ENCODE results near the gene INSYN2A. TPM values are rescaled to one million over a fixed set of nuclear protein-coding genes. Genes with fewer than 3 reads are reported as not detected.
A peak's percentile ranks its signal among the peaks of the same experiment; 100 is the strongest.

INSYN2A gene
- total and polyA plus RNA-seq, 2 donors from 2014 or later: 0.28 TPM; not detected in 1

DNA sequence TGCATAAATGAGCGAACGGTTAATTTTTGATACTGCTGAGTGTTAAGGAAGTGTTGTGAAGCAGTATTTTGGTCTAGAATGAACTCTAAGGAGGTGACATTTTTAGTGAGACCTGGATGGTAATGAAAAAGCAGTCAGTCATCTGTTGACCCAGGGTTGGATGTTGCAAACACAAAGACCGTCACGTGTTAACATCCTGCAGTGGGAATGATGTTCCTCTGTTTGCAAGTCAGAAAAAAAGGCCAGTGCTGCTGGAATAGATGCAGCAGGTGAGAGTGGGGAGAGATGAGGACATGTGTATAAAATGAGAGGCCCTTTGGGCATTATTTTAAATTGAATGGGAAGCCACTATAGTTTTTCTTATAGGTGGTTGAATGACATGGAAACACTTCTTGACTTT, 39.3 kb downstream of the INSYN2A start:
- DNase-seq (no peak), FAIRE-seq (no peak)
- no peak overlapping the region for H3K27ac ChIP-seq (ENCODE audit: low read depth in 2 of 2, low read length in 2 of 2)

DNA sequence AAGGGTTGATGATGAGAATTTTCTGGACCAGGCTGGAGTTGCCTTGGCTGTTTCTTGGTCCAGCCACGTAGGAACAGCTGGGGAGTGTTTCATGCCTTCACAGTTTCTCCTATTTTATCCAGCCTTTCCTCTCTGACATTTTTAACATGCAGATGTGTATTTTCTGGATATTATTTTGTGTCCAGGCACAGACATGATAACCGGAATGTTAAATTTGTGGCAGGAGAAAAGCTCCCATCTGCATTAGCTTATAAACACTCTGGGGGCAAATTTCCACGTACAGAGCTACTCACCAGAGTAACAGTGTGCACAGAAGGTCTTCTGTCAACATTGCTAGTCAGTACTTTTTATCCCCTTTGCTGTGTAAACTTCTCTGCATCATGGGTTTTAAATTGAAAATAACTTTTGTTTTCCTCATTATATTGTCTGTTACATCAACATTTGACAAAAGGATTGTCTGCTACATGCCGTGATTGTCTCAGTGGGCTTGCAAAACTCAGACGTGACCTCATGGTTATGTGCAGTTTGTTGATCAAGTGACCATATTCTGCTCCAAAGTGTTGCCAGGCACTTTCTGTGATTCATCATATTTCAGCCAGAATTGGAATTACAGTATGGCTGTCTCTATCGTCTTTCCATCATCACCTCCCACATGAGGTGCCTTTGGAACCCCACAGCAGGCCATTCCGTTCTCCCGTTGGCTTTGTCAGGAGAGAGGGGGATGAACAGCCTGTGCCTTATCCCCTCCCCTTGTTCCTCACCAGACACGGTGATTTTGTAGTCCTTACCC, 41.4 kb downstream of the INSYN2A start:
- no peak for FAIRE-seq
- intact Hi-C loops (cut with DNase I): no loop called here
- TF ChIP-seq, protein P1, sequence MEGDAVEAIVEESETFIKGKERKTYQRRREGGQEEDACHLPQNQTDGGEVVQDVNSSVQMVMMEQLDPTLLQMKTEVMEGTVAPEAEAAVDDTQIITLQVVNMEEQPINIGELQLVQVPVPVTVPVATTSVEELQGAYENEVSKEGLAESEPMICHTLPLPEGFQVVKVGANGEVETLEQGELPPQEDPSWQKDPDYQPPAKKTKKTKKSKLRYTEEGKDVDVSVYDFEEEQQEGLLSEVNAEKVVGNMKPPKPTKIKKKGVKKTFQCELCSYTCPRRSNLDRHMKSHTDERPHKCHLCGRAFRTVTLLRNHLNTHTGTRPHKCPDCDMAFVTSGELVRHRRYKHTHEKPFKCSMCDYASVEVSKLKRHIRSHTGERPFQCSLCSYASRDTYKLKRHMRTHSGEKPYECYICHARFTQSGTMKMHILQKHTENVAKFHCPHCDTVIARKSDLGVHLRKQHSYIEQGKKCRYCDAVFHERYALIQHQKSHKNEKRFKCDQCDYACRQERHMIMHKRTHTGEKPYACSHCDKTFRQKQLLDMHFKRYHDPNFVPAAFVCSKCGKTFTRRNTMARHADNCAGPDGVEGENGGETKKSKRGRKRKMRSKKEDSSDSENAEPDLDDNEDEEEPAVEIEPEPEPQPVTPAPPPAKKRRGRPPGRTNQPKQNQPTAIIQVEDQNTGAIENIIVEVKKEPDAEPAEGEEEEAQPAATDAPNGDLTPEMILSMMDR (IDR thresholded peaks at IDR 0.05; ENCODE audit: borderline replicate concordance, extremely low read depth, insufficient read depth): no peak
- H3K36me3 ChIP-seq (ENCODE audit: control insufficient read depth in 2 of 3, insufficient read depth in 3 of 3, low read length in 3 of 3): no peaks in the 10 kb centered on the region
- DNase-seq: peak in 1 of 5 donors; percentile 27
- no peak overlapping the region for H3K9ac ChIP-seq (ENCODE audit: low read length in 3 of 3)
- no peaks in the 10 kb centered on the region for H3K9me3 ChIP-seq (ENCODE audit: control insufficient read depth in 2 of 3, insufficient read depth in 1 of 3, low read length in 3 of 3)
- no peak overlapping the region for H3K27ac ChIP-seq (ENCODE audit: low read depth in 2 of 2, low read length in 2 of 2)
- H3K4me1 ChIP-seq (ENCODE audit: control insufficient read depth in 2 of 3, insufficient read depth in 2 of 3, low read depth in 1 of 3, low read length in 3 of 3): peaks cover 0 to 6% (median 0%) of the 10 kb centered on the region in 3 donors
- no peaks in the 10 kb centered on the region for H3K27me3 ChIP-seq (ENCODE audit: control insufficient read depth, insufficient read depth, low read length)
- no peak overlapping the region for H3K4me3 ChIP-seq (ENCODE audit: low read length in 3 of 3)

More for the DNA sequence above, 39.3 kb downstream of the INSYN2A start:
- Histone ChIP-seq H3K36me3 (ENCODE audit: control insufficient read depth in 2 of 3, insufficient read depth in 3 of 3, low read length in 3 of 3) (no peaks in the 10 kb centered on the region), H3K27me3 (ENCODE audit: control insufficient read depth, insufficient read depth, low read length) (no peaks in the 10 kb centered on the region), H3K9me3 (ENCODE audit: control insufficient read depth in 2 of 3, insufficient read depth in 1 of 3, low read length in 3 of 3) (no peaks in the 10 kb centered on the region), H3K4me1 (ENCODE audit: control insufficient read depth in 2 of 3, insufficient read depth in 2 of 3, low read depth in 1 of 3, low read length in 3 of 3) (peaks cover 0 to 10% (median 0%) of the 10 kb centered on the region in 3 donors), H3K9ac (ENCODE audit: low read length in 3 of 3) (no peak overlapping the region), H3K4me3 (ENCODE audit: low read length in 3 of 3) (no peak overlapping the region)
- TF ChIP-seq, protein P1 (IDR thresholded peaks at IDR 0.05; ENCODE audit: borderline replicate concordance, extremely low read depth, insufficient read depth): no peak
- intact Hi-C loops (cut with DNase I): no loop called here

DNA sequence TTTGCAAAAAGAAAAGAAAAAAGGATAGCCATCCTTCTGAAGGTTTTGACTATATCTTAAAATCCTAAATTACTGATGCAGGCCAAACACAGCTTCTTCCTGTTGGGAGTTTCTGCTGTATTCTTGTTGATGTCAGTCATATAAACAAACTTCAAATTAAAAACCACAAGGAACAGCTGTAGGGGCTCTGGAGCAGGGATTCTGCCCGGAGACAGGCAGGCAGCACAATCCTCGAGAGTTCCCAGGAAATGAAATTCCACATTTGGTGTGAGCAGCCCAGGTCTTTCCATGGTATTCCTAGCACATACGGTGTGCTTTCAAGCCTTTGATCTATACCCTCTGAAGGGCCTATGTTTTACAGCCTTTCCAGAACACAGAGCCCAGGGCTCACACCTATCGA, 43.2 kb downstream of the INSYN2A start:
- H3K27ac ChIP-seq (ENCODE audit: low read depth in 2 of 2, low read length in 2 of 2): no peak overlapping the region
- no peaks in the 10 kb centered on the region for H3K36me3 ChIP-seq (ENCODE audit: control insufficient read depth in 2 of 3, insufficient read depth in 3 of 3, low read length in 3 of 3)
- intact Hi-C loops (cut with DNase I): no loop called here
- DNase-seq: peak in 1 of 5 donors; percentile 34
- TF ChIP-seq, protein P1 (IDR thresholded peaks at IDR 0.05; ENCODE audit: borderline replicate concordance, extremely low read depth, insufficient read depth): no peak
- no peaks in the 10 kb centered on the region for H3K9me3 ChIP-seq (ENCODE audit: control insufficient read depth in 2 of 3, insufficient read depth in 1 of 3, low read length in 3 of 3)
- no peak overlapping the region for H3K9ac ChIP-seq (ENCODE audit: low read length in 3 of 3)
- no peak overlapping the region for H3K4me3 ChIP-seq (ENCODE audit: low read length in 3 of 3)
- FAIRE-seq: no peak
- H3K27me3 ChIP-seq (ENCODE audit: control insufficient read depth, insufficient read depth, low read length): no peaks in the 10 kb centered on the region
- peaks cover 0 to 6% (median 0%) of the 10 kb centered on the region in 3 donors for H3K4me1 ChIP-seq (ENCODE audit: control insufficient read depth in 2 of 3, insufficient read depth in 2 of 3, low read depth in 1 of 3, low read length in 3 of 3)

Data from kidney (tissue), 14 donors.